ENCODE data around the gene MGAT4A. TPM values are rescaled to one million over a fixed set of nuclear protein-coding genes. Genes with fewer than 3 reads are reported as not detected.

MGAT4A gene
- total and polyA plus RNA-seq, 2 of the 8 experiments (the other 6 are each of a cell fraction or from before 2014, with no cell fraction given): 1.4 to 7.7 TPM

DNA sequence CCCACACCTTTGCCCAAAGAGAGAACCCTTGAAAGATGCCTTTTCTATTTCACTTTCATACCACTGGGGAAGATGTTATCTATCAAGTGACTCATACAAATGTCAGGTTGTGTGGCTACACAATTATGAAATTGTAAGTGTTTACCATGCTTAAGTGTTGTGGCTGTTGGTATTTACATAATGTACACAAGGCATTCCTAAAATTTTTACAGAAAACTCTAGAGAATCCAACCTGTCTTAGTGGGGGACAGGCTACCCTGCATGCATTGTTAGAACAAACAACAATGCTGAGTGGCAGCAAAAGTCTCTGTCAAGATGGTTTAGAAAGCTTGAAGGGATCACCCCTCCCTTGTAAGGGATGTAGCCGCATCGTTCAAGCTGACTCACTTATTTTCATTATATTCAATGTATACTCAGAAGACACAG lies 5.5 kb upstream of the MGAT4A start:
- H2BK20ac ChIP-seq (ENCODE audit: low read length): no peak overlapping the region
- no peak overlapping the region for H2AFZ ChIP-seq (ENCODE audit: low read length)
- POLR2A ChIA-PET (ENCODE audit: partially characterized antibody): no interaction called here
- no peak overlapping the region for H4K91ac ChIP-seq (replicated peaks; ENCODE audit: insufficient read length, low read length)
- H4K20me1 ChIP-seq (replicated peaks in 1 of 2; ENCODE audit: control insufficient read depth in 1 of 2, insufficient read depth in 2 of 2, low read length in 2 of 2): no peaks in the 10 kb centered on the region
- no peak for FAIRE-seq
- no peak overlapping the region for H3K23ac ChIP-seq (ENCODE audit: insufficient read length)
- H3K27me3 ChIP-seq (replicated peaks in 1 of 4; ENCODE audit: control insufficient read depth in 3 of 4, extremely low read depth in 1 of 4, insufficient read depth in 3 of 4, low read length in 3 of 4): peaks cover 0 to 16% (median 14%) of the 10 kb centered on the region in 4 experiments; a peak in 6 of 7 replicates
- H3K9ac ChIP-seq (replicated peaks in 1 of 4; ENCODE audit: extremely low read depth in 1 of 4, low read depth in 3 of 4, low read length in 3 of 4): no peak overlapping the region
- peaks cover 0 to 5% of the 10 kb centered on the region in 2 experiments; a peak in 1 of 4 replicates for H3K9me3 ChIP-seq (ENCODE audit: insufficient read depth in 2 of 2, low read depth in 1 of 2, low read length in 1 of 2)
- H2BK5ac ChIP-seq (ENCODE audit: low read depth, low read length): no peak overlapping the region
- no peak overlapping the region for H3K4ac ChIP-seq (replicated peaks; ENCODE audit: insufficient read length, low read depth, low read length)
- H3K56ac ChIP-seq (replicated peaks; ENCODE audit: insufficient read length, low read depth, low read length): no peak overlapping the region
- H4K8ac ChIP-seq (ENCODE audit: extremely low read depth, insufficient read depth, low read length): no peak overlapping the region
- H2BK15ac ChIP-seq (ENCODE audit: low read length): no peak overlapping the region
- H3K14ac ChIP-seq (ENCODE audit: insufficient read length): no peak overlapping the region
- no peak overlapping the region for H3K18ac ChIP-seq (ENCODE audit: extremely low read depth, low read length)
- H3K4me3 ChIP-seq (ENCODE audit: extremely low read depth in 1 of 4, insufficient read depth in 2 of 4, low read depth in 3 of 4, low read length in 4 of 4): no peak overlapping the region
- no peak overlapping the region for H3K4me2 ChIP-seq (ENCODE audit: insufficient read depth in 1 of 2, low read depth in 2 of 2, low read length in 2 of 2)
- H3K4me1 ChIP-seq (replicated peaks in 1 of 4; ENCODE audit: control insufficient read depth in 3 of 4, insufficient read depth in 4 of 4, low read length in 3 of 4): peaks cover 0 to 2% (median 0%) of the 10 kb centered on the region in 4 experiments; a peak in 3 of 7 replicates
- no peak overlapping the region for H3K27ac ChIP-seq (ENCODE audit: low read depth, low read length)
- no peak overlapping the region for H2BK120ac ChIP-seq (replicated peaks; ENCODE audit: low read depth, low read length)
- WGBS, 2 experiments (ENCODE audit: extremely low coverage in 1 of 2, insufficient coverage in 1 of 2, insufficient read length in 1 of 2, insufficient replicate concordance in 2 of 2, low coverage in 1 of 2, low lambda C conversion rate in 2 of 2, missing lambda C conversion rate in 1 of 2): 94% methylated on average over 2 of the region's 2 CpGs; no CpG with 5 or more reads in 1 of the 2 experiments
- no peak overlapping the region for H2AK5ac ChIP-seq (ENCODE audit: low read depth, low read length)
- no peak overlapping the region for H2BK12ac ChIP-seq (ENCODE audit: low read depth, low read length)
- no peaks in the 10 kb centered on the region for H3K79me1 ChIP-seq (ENCODE audit: low read depth, low read length)
- no peaks in the 10 kb centered on the region for H3K36me3 ChIP-seq (ENCODE audit: control insufficient read depth in 2 of 4, insufficient read depth in 4 of 4, low read length in 3 of 4)
- no peaks in the 10 kb centered on the region for H3K79me2 ChIP-seq (ENCODE audit: control insufficient read depth in 1 of 2, insufficient read depth in 2 of 2, low read length in 2 of 2)
- H3K23me2 ChIP-seq (ENCODE audit: low read depth, low read length): no peaks in the 10 kb centered on the region
- DNase-seq (ENCODE audit: low read depth in 1 of 2, low spot score in 2 of 2): no peak
- no peak overlapping the region for H4K5ac ChIP-seq (ENCODE audit: insufficient read length, low read depth, low read length)
- CTCF ChIA-PET (ENCODE audit: partially characterized antibody): no interaction called here
- no peak for TF ChIP-seq ZNF274 (IDR thresholded peaks at IDR 0.05; ENCODE audit: borderline replicate concordance, extremely low read depth, low read length)
- no peak for TF ChIP-seq BACH1 (IDR thresholded peaks at IDR 0.05; ENCODE audit: low read length)
- TF ChIP-seq HDAC2 (IDR thresholded peaks at IDR 0.05; ENCODE audit: borderline replicate concordance in 1 of 2, low read depth in 2 of 2, low read length in 2 of 2): no peak
- no peak for TF ChIP-seq SIRT6 (IDR thresholded peaks at IDR 0.05; ENCODE audit: low read length)
- no peak for TF ChIP-seq EGR1 (IDR thresholded peaks at IDR 0.05; ENCODE audit: borderline replicate concordance, low read depth, low read length)
- TF ChIP-seq ATF3 (IDR thresholded peaks at IDR 0.05; ENCODE audit: insufficient read depth, low read depth, low read length): no peak
- TF ChIP-seq SRF (IDR thresholded peaks at IDR 0.05; ENCODE audit: low read depth, low read length): no peak
- no peak for TF ChIP-seq TAF7 (optimal IDR thresholded peaks at IDR 0.05; ENCODE audit: borderline replicate concordance, low read depth, low read length)
- no peak for TF ChIP-seq POLR2A (IDR thresholded peaks at IDR 0.05; ENCODE audit: control extremely low read depth in 1 of 2, low read depth in 2 of 2, low read length in 2 of 2)
- TF ChIP-seq TEAD4 (IDR thresholded peaks at IDR 0.05; ENCODE audit: low read depth, low read length): no peak
- no peak for TF ChIP-seq RBBP5 (IDR thresholded peaks at IDR 0.05; ENCODE audit: borderline replicate concordance, low read depth, low read length)
- TF ChIP-seq KDM4A (IDR thresholded peaks at IDR 0.05; ENCODE audit: low read depth, low read length, severe bottlenecking): no peak
- TF ChIP-seq E2F6 (IDR thresholded peaks at IDR 0.05): no peak
- no peak for TF ChIP-seq GABPA (IDR thresholded peaks at IDR 0.05; ENCODE audit: borderline replicate concordance, insufficient read depth, low read length)

Measured in H1 (cell line).